Measurements from ENCODE around the gene RIMBP2. TPM values are rescaled to one million over a fixed set of nuclear protein-coding genes. Genes with fewer than 3 reads are reported as not detected.

RIMBP2 gene
- total RNA-seq, 1 donor from 2014 or later = 0.25 TPM

GRCh38 chr12:130686511-130686991, 29.5 kb downstream of the RIMBP2 start:
- no peak for DNase-seq (ENCODE audit: extremely low spot score in 2 of 2)
- TF ChIP-seq POLR2AphosphoS5 (IDR thresholded peaks at IDR 0.05; ENCODE audit: insufficient read depth in 1 of 2, low read depth in 1 of 2) (no peak), CTCF (IDR thresholded peaks at IDR 0.05) (no peak), POLR2A (IDR thresholded peaks at IDR 0.05) (no peak)
- H3K4me3 ChIP-seq = no peak overlapping the region
- H3K4me1 ChIP-seq = no peaks in the 10 kb centered on the region
- no peak overlapping the region for H3K27ac ChIP-seq
- no peaks in the 10 kb centered on the region for H3K27me3 ChIP-seq
- no peaks in the 10 kb centered on the region for H3K9me3 ChIP-seq
- intact Hi-C loops (cut with DNase I) = no loop called here
- no peaks in the 10 kb centered on the region for H3K36me3 ChIP-seq

- no peak for TF ChIP-seq POLR2A (IDR thresholded peaks at IDR 0.05)
- TF ChIP-seq POLR2AphosphoS5 (IDR thresholded peaks at IDR 0.05; ENCODE audit: insufficient read depth in 1 of 2, low read depth in 1 of 2) = no peak
- no peak for TF ChIP-seq CTCF (IDR thresholded peaks at IDR 0.05)
- H3K27me3 ChIP-seq = no peaks in the 10 kb centered on the region
- H3K27ac ChIP-seq = no peak overlapping the region
- no peaks in the 10 kb centered on the region for H3K4me1 ChIP-seq
- H3K36me3 ChIP-seq = no peaks in the 10 kb centered on the region
- no peaks in the 10 kb centered on the region for H3K9me3 ChIP-seq
- no peak overlapping the region for H3K4me3 ChIP-seq
- intact Hi-C loops (cut with DNase I) = no loop called here
- DNase-seq (ENCODE audit: extremely low spot score in 2 of 2) = no peak
These were observed 30.2 kb downstream of the RIMBP2 start for GRCh38 chr12:130685850-130686249.

- H3K36me3 ChIP-seq = no peaks in the 10 kb centered on the region
- H3K4me1 ChIP-seq = no peaks in the 10 kb centered on the region
- TF ChIP-seq POLR2AphosphoS5 (IDR thresholded peaks at IDR 0.05; ENCODE audit: insufficient read depth in 1 of 2, low read depth in 1 of 2) (no peak), CTCF (IDR thresholded peaks at IDR 0.05) (no peak), POLR2A (IDR thresholded peaks at IDR 0.05) (no peak)
- H3K27me3 ChIP-seq = no peaks in the 10 kb centered on the region
- intact Hi-C loops (cut with DNase I) = no loop called here
- no peak for DNase-seq (ENCODE audit: extremely low spot score in 2 of 2)
- no peak overlapping the region for H3K4me3 ChIP-seq
- no peak overlapping the region for H3K27ac ChIP-seq
- H3K9me3 ChIP-seq = no peaks in the 10 kb centered on the region
These were observed 30.8 kb downstream of the RIMBP2 start for GRCh38 chr12:130685250-130685787.

- H3K4me1 ChIP-seq = no peaks in the 10 kb centered on the region
- H3K27ac ChIP-seq = no peak overlapping the region
- intact Hi-C loops (cut with DNase I) = no loop called here
- H3K27me3 ChIP-seq = no peaks in the 10 kb centered on the region
- no peak for TF ChIP-seq POLR2AphosphoS5 (IDR thresholded peaks at IDR 0.05; ENCODE audit: insufficient read depth in 1 of 2, low read depth in 1 of 2)
- TF ChIP-seq POLR2A (IDR thresholded peaks at IDR 0.05) = no peak
- no peak for TF ChIP-seq CTCF (IDR thresholded peaks at IDR 0.05)
- no peak for DNase-seq (ENCODE audit: extremely low spot score in 2 of 2)
- H3K4me3 ChIP-seq = no peak overlapping the region
- H3K9me3 ChIP-seq = no peaks in the 10 kb centered on the region
- H3K36me3 ChIP-seq = no peaks in the 10 kb centered on the region
These were observed 32.3 kb downstream of the RIMBP2 start for GRCh38 chr12:130683811-130684210.

GRCh38 chr12:130683080-130683479, 33.0 kb downstream of the RIMBP2 start:
- no peaks in the 10 kb centered on the region for H3K27me3 ChIP-seq

More at GRCh38 chr12:130683080-130683479, 33.0 kb downstream of the RIMBP2 start:
- Histone ChIP-seq H3K4me3 (no peak overlapping the region), H3K4me1 (no peaks in the 10 kb centered on the region), H3K9me3 (no peaks in the 10 kb centered on the region), H3K36me3 (no peaks in the 10 kb centered on the region), H3K27ac (no peak overlapping the region)
- DNase-seq (ENCODE audit: extremely low spot score in 2 of 2) = no peak
- TF ChIP-seq CTCF (IDR thresholded peaks at IDR 0.05) = no peak
- no peak for TF ChIP-seq POLR2AphosphoS5 (IDR thresholded peaks at IDR 0.05; ENCODE audit: insufficient read depth in 1 of 2, low read depth in 1 of 2)
- TF ChIP-seq POLR2A (IDR thresholded peaks at IDR 0.05) = no peak
- intact Hi-C loops (cut with DNase I) = no loop called here

Measured in vagina (tissue), 2 donors.